ENCODE measurements around the gene ERAS. TPM values are rescaled to one million over a fixed set of nuclear protein-coding genes. Genes with fewer than 3 reads are reported as not detected.

ERAS gene
- total RNA-seq, 3 donors from 2014 or later = 0.38 TPM; not detected in 2

DNA sequence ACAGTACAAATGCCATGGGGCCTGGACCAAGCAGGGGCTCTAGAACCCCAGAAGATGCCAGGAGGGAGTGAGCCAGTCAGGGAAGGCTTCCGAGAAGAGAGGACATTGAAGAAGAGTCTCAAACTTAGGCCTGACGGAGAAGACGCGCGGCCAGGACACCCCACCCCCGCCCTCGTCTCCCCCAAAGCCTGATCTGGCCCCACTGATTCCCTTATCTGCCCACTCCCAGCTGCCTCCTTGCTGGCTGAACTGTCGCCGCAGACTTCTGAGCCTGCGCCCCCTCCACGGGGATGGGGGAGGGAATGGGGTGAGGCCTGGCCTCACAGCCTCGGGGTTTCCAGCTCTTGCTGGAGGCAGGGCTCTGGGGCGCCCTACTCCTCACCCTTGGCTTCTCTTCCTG lies 43.5 kb upstream of the ERAS start:
- H3K4me3 ChIP-seq = no peak overlapping the region
- no peak for ATAC-seq
- no peak for DNase-seq
- intact Hi-C loops (cut with DNase I, micrococcal nuclease) = no loop called here
- TF ChIP-seq, protein P1, sequence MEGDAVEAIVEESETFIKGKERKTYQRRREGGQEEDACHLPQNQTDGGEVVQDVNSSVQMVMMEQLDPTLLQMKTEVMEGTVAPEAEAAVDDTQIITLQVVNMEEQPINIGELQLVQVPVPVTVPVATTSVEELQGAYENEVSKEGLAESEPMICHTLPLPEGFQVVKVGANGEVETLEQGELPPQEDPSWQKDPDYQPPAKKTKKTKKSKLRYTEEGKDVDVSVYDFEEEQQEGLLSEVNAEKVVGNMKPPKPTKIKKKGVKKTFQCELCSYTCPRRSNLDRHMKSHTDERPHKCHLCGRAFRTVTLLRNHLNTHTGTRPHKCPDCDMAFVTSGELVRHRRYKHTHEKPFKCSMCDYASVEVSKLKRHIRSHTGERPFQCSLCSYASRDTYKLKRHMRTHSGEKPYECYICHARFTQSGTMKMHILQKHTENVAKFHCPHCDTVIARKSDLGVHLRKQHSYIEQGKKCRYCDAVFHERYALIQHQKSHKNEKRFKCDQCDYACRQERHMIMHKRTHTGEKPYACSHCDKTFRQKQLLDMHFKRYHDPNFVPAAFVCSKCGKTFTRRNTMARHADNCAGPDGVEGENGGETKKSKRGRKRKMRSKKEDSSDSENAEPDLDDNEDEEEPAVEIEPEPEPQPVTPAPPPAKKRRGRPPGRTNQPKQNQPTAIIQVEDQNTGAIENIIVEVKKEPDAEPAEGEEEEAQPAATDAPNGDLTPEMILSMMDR (IDR thresholded peaks at IDR 0.05) = no peak
- H3K4me1 ChIP-seq (ENCODE audit: low read depth) = no peaks in the 10 kb centered on the region
- no peaks in the 10 kb centered on the region for H3K36me3 ChIP-seq (ENCODE audit: low read depth)
- no peaks in the 10 kb centered on the region for H3K9me3 ChIP-seq

DNA sequence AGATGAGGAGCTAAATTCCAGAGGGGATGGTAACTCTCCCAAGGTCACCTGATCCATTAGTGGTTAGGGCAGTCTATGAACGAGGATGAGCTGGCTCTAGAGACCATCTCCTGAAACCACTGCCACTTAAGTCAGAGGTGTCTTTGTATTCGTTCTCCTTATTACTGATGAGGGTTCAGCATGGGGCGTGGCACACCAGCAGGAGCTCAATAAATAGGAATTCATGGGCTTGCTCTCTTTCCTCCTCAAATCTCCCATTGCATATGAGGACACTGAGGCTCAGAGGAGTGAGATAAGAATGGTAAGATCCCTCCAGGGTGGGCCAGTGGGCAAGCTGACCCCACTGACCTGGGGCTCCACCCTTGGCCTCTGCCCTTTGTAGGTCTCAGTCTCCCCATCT lies 41.6 kb upstream of the ERAS start:
- DNase-seq (no peak), ATAC-seq (no peak)
- H3K4me3 ChIP-seq = no peak overlapping the region
- intact Hi-C loops (cut with DNase I, micrococcal nuclease) = no loop called here
- H3K9me3 ChIP-seq = no peaks in the 10 kb centered on the region
- TF ChIP-seq, protein P1 (IDR thresholded peaks at IDR 0.05) = no peak
- no peaks in the 10 kb centered on the region for H3K4me1 ChIP-seq (ENCODE audit: low read depth)
- H3K36me3 ChIP-seq (ENCODE audit: low read depth) = no peaks in the 10 kb centered on the region

DNA sequence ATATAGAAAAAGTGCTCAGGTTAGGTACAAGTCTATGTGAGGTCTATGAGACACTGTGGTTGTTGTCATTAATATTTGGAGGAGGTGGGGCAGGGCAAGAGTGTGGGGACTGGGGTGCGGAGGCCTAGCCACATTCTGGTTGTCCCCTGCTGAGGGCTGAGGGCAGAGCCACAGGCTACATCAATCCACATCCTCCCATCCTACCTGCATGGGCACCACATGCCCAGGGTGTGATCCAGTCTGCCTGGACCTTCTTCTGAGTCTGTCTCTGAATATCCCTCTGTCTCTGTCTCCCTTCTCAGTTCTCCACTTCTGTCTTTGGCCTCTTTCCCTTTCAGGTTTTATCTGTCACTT lies 41.1 kb upstream of the ERAS start:
- no peaks in the 10 kb centered on the region for H3K9me3 ChIP-seq
- no peak overlapping the region for H3K4me3 ChIP-seq
- no peaks in the 10 kb centered on the region for H3K36me3 ChIP-seq (ENCODE audit: low read depth)
- TF ChIP-seq, protein P1 (IDR thresholded peaks at IDR 0.05) = no peak
- ATAC-seq (no peak), DNase-seq (no peak)
- H3K4me1 ChIP-seq (ENCODE audit: low read depth) = no peaks in the 10 kb centered on the region
- intact Hi-C loops (cut with DNase I, micrococcal nuclease) = no loop called here

DNA sequence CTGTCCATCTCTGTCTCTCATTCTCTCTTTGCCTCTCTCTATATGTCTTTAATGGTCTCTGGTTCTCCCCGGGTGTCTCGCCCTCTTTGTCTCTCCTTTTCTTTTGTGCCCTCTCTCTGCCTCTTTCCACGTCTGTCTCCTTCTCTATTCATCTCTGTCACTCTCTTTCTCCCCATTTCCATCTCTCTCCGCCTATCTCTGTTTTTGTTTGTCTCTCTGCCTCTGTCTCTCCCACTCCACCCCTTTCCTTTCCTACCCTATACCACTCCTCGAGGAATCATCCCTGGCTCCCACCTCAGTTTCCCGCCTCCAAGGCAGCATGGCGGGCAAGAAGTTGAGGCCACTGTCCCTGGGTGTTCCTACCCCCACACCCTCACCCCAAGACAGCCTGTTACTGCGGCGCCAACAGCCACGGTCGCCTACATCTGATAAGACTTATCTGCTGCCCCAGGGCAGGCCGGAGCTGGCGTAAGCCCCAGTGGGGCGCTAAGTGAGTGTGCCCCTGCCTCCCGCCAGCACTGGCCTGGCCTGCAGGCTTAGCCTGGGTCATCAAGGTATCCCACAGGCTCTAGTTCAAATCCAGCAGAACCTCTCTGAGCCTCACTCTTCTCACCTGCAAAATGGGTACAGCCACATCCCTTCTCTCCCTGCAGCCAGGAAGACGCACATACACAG lies 40.6 kb upstream of the ERAS start:
- Histone ChIP-seq H3K4me1 (ENCODE audit: low read depth) (no peaks in the 10 kb centered on the region), H3K4me3 (no peak overlapping the region), H3K9me3 (no peaks in the 10 kb centered on the region), H3K36me3 (ENCODE audit: low read depth) (no peaks in the 10 kb centered on the region)
- TF ChIP-seq, protein P1 (IDR thresholded peaks at IDR 0.05) = no peak
- ATAC-seq (no peak), DNase-seq (no peak)
- intact Hi-C loops (cut with DNase I, micrococcal nuclease) = no loop called here

DNA sequence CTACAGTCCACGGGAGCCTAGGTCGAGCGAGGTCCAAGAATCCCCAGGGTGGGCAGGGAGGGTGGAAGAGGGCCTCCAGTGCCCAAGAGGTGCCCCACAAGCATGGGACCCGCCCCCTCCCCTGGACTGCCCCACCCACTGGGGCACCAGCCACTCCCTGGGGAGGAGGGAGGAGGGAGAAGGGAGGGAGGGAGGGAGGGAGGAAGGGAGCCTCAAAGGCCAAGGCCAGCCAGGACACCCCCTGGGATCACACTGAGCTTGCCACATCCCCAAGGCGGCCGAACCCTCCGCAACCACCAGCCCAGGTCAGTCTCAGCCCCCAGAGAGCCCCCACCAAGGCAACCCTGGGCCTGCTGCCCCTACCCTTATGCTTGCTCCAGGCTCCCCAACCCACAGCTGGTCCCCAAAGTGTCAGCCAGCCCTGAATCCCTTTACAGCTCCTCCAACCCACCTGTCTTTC lies 39.9 kb upstream of the ERAS start, which contains the start of gene GATA1:
Gene GATA1 (plus strand): TSS at position 250 of the 460 bp plus-strand sequence. CDS start 4,520 bp downstream, outside the sequence.
- intact Hi-C loops (cut with DNase I, micrococcal nuclease) = no loop called here

More for the DNA sequence above, 39.9 kb upstream of the ERAS start, which contains the start of gene GATA1:
- Histone ChIP-seq H3K36me3 (ENCODE audit: low read depth) (no peaks in the 10 kb centered on the region), H3K4me3 (no peak within 1 kb of the TSS), H3K9me3 (no peaks in the 10 kb centered on the region), H3K4me1 (ENCODE audit: low read depth) (no peaks in the 10 kb centered on the region)
- DNase-seq (no peak), ATAC-seq (no peak)
- TF ChIP-seq, protein P1 (IDR thresholded peaks at IDR 0.05) = no peak

Measured in mucosa of descending colon (tissue), 3 donors.